PC-3 (cell line): ENCODE results near the gene PRICKLE2. TPM values are rescaled to one million over a fixed set of nuclear protein-coding genes. Genes with fewer than 3 reads are reported as not detected.

ENCODE experiments used
- ATAC-seq: fragments of 200-7000 bp; cut with Tn5 transposase; 2 replicates; pipeline ENCODE4 v1.9.1; 2020; ENCODE audit warnings: mild to moderate bottlenecking, moderate library complexity
- BruUV-seq: library from RNA; stranded (reverse); fragments of 400-500 nt; replicated peaks from 2 replicates; lab custom pipeline; 2021; lab: Mats Ljungman, UMichigan
- CTCF ChIA-PET: fragments of 300-600 bp; sonication (Branson Sonifier 250); formaldehyde crosslinking; loops from one replicate; lab custom pipeline; 2022; ENCODE audit warnings: antibody characterized with exemption; lab: Charles Lee
- POLR2A ChIA-PET: fragments of 300-600 bp; sonication (Branson Sonifier 250); formaldehyde crosslinking; loops from one replicate; lab custom pipeline; 2022; ENCODE audit warnings: antibody characterized with exemption; ENCODE audit not compliant: unreplicated experiment; lab: Charles Lee
- DNase-seq: peaks from one replicate; pipeline ENCODE4 v3.0.0-alpha.2; 2015
- H2AFZ ChIP-seq: fragments of 300-600 bp; sonication (generic); 2 replicates; pipeline ENCODE4 v1.6.0; 2016; ENCODE audit warnings: antibody characterized with exemption, low read length
- H3F3A ChIP-seq: fragments of 300-600 bp; sonication (generic); one replicate; pipeline ENCODE4 v1.6.0; 2017; ENCODE audit warnings: antibody characterized with exemption, low read length, control low read depth, mild to moderate bottlenecking; ENCODE audit not compliant: unreplicated experiment
- H3K27ac ChIP-seq: fragments of 300-600 bp; sonication (generic); 2 replicates; pipeline ENCODE4 v1.5.1; 2016; ENCODE audit warnings: mild to moderate bottlenecking, low read length
- H3K27me3 ChIP-seq: fragments of 300-600 bp; sonication (generic); 2 replicates; pipeline ENCODE4 v1.6.1; 2016; ENCODE audit warnings: low read length, mixed read lengths
- H3K36me3 ChIP-seq: fragments of 300-600 bp; sonication (generic); 2 replicates; pipeline ENCODE4 v1.6.1; 2016; ENCODE audit warnings: low read depth, mixed run types, low read length, mixed read lengths
- H3K4me1 ChIP-seq: fragments of 300-600 bp; sonication (generic); 2 replicates; pipeline ENCODE4 v1.5.1; 2016; ENCODE audit warnings: low read length; ENCODE audit not compliant: insufficient read depth
- H3K4me2 ChIP-seq: fragments of 300-600 bp; sonication (generic); 2 replicates; pipeline ENCODE4 v1.6.0; 2016; ENCODE audit warnings: low read length
- H3K4me3 ChIP-seq: fragments of 300-600 bp; sonication (generic); 2 replicates; pipeline ENCODE4 v1.5.1; 2016; ENCODE audit warnings: mild to moderate bottlenecking, low read length, mixed read lengths
- H3K79me2 ChIP-seq: fragments of 300-600 bp; sonication (generic); 2 replicates; pipeline ENCODE4 v1.6.1; 2017; ENCODE audit warnings: low read length, mixed read lengths
- H3K9ac ChIP-seq: fragments of 300-600 bp; sonication (generic); 2 replicates; pipeline ENCODE4 v1.6.0; 2016; ENCODE audit warnings: mild to moderate bottlenecking, low read length
- H3K9me2 ChIP-seq: fragments of 300-600 bp; sonication (generic); replicated peaks from 2 replicates; pipeline ENCODE4 v1.6.1; 2016; ENCODE audit warnings: mixed run types, low read length, mixed read lengths
- H3K9me3 ChIP-seq: fragments of 300-600 bp; sonication (generic); 2 replicates; pipeline ENCODE4 v1.6.1; 2016; ENCODE audit warnings: low read length, mixed read lengths
- H4K20me1 ChIP-seq: fragments of 300-600 bp; sonication (generic); 2 replicates; pipeline ENCODE4 v1.6.1; 2016; ENCODE audit warnings: low read length, mixed read lengths
- EZH2 ChIP-seq: fragments of 300-600 bp; sonication (generic); IDR thresholded peaks from one replicate; pipeline ENCODE4 v1.6.1; 2017; ENCODE audit warnings: antibody characterized with exemption, mild to moderate bottlenecking, low read length; ENCODE audit not compliant: unreplicated experiment
- EZH2phosphoT487 ChIP-seq: fragments of 300-600 bp; sonication (generic); IDR thresholded peaks from 2 replicates; pipeline ENCODE4 v1.6.1; 2018; ENCODE audit warnings: mild to moderate bottlenecking, antibody characterized with exemption, low read length, borderline replicate concordance
- intact Hi-C: fragments of 100-400 bp; cut with micrococcal nuclease; formaldehyde crosslinking; loops from 2 replicates; pipeline ENCODE4 v1.9.0; 2023
- total RNA-seq: library from RNA; depleted of rRNA; stranded (reverse); fragments of >200 nt; gene quantifications from 2 replicates; pipeline ENCODE4 v1.2.3, GENCODE V29; 2014
- TF ChIP-seq, protein P1 (sequence below): fragments of 300-600 bp; sonication (generic); conservative IDR thresholded peaks from 2 replicates; pipeline ENCODE4 v1.5.1; 2017; ENCODE audit warnings: antibody characterized with exemption, low read depth, mild to moderate bottlenecking, low read length

The PRICKLE2 gene
- total RNA-seq, 1 experiment from 2014 or later: 1.8 TPM

GRCh38 chr3:64082961-64083541, 142.2 kb downstream of the PRICKLE2 start:
- ATAC-seq (no peak), DNase-seq (no peak)
- Histone ChIP-seq H2AFZ (no peak overlapping the region), H3K27me3 (no peaks in the 10 kb centered on the region), H3K4me2 (no peak overlapping the region), H3K79me2 (no peaks in the 10 kb centered on the region), H3K27ac (no peak overlapping the region), H4K20me1 (no peaks in the 10 kb centered on the region), H3K9ac (no peak overlapping the region), H3K4me3 (no peak overlapping the region), H3F3A (no peaks in the 10 kb centered on the region), H3K9me3 (no peaks in the 10 kb centered on the region), H3K36me3 (no peaks in the 10 kb centered on the region), H3K9me2 (no peaks in the 10 kb centered on the region), H3K4me1 (peaks cover 18% of the 10 kb centered on the region)
- BruUV-seq: no TSS peak
- POLR2A ChIA-PET: no interaction called here
- TF ChIP-seq, protein P1, sequence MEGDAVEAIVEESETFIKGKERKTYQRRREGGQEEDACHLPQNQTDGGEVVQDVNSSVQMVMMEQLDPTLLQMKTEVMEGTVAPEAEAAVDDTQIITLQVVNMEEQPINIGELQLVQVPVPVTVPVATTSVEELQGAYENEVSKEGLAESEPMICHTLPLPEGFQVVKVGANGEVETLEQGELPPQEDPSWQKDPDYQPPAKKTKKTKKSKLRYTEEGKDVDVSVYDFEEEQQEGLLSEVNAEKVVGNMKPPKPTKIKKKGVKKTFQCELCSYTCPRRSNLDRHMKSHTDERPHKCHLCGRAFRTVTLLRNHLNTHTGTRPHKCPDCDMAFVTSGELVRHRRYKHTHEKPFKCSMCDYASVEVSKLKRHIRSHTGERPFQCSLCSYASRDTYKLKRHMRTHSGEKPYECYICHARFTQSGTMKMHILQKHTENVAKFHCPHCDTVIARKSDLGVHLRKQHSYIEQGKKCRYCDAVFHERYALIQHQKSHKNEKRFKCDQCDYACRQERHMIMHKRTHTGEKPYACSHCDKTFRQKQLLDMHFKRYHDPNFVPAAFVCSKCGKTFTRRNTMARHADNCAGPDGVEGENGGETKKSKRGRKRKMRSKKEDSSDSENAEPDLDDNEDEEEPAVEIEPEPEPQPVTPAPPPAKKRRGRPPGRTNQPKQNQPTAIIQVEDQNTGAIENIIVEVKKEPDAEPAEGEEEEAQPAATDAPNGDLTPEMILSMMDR: no peak
- no peak for TF ChIP-seq EZH2phosphoT487
- TF ChIP-seq EZH2: no peak
- CTCF ChIA-PET: no interaction called here
- intact Hi-C loops: no loop called here

DNA sequence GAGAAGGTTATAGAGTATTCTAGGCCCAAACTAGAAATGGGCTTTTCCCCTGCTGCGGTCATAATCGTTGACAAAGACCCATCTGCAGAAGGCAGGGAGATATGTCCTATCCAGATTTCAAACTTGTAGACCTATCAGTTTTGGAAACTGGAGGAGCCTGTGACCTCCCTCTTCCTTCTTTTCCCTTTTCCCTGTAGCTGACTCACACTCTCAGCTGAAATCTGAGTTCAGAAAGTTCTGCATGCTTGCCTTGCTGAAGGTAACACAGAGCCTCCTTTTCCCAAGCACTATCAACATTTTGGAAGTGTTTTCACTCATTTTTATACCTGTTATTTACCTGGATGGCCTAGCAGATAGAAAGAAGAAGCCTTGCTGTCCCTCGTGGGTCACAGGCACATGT, 142.9 kb downstream of the PRICKLE2 start:
- no peak for TF ChIP-seq EZH2phosphoT487
- TF ChIP-seq, protein P1: no peak
- TF ChIP-seq EZH2: no peak
- no peaks in the 10 kb centered on the region for H3K27me3 ChIP-seq
- ATAC-seq (no peak), DNase-seq (no peak)
- no peak overlapping the region for H3K4me3 ChIP-seq
- H4K20me1 ChIP-seq: no peaks in the 10 kb centered on the region
- H3K9me2 ChIP-seq: no peaks in the 10 kb centered on the region
- BruUV-seq: no TSS peak
- peaks cover 18% of the 10 kb centered on the region for H3K4me1 ChIP-seq
- no peak overlapping the region for H3K4me2 ChIP-seq
- no peaks in the 10 kb centered on the region for H3K36me3 ChIP-seq
- H3K9me3 ChIP-seq: no peaks in the 10 kb centered on the region
- no peak overlapping the region for H2AFZ ChIP-seq
- H3K79me2 ChIP-seq: no peaks in the 10 kb centered on the region
- no peak overlapping the region for H3K9ac ChIP-seq
- ChIA-PET CTCF (no interaction called here), POLR2A (no interaction called here)
- H3F3A ChIP-seq: no peaks in the 10 kb centered on the region
- intact Hi-C loops: no loop called here
- no peak overlapping the region for H3K27ac ChIP-seq

GRCh38 chr3:64081235-64081630, 144.0 kb downstream of the PRICKLE2 start:
- H3K36me3 ChIP-seq: no peaks in the 10 kb centered on the region
- H3K4me3 ChIP-seq: no peak overlapping the region
- ChIA-PET CTCF (no interaction called here), POLR2A (no interaction called here)
- H2AFZ ChIP-seq: no peak overlapping the region
- H4K20me1 ChIP-seq: no peaks in the 10 kb centered on the region
- no peak for TF ChIP-seq EZH2phosphoT487
- H3K79me2 ChIP-seq: no peaks in the 10 kb centered on the region
- peaks cover 18% of the 10 kb centered on the region for H3K4me1 ChIP-seq
- H3F3A ChIP-seq: no peaks in the 10 kb centered on the region
- intact Hi-C loops: no loop called here
- no peak for ATAC-seq
- no peak for DNase-seq
- no peak overlapping the region for H3K9ac ChIP-seq
- no peak overlapping the region for H3K27ac ChIP-seq
- H3K9me3 ChIP-seq: no peaks in the 10 kb centered on the region
- H3K27me3 ChIP-seq: no peaks in the 10 kb centered on the region
- H3K9me2 ChIP-seq: no peaks in the 10 kb centered on the region
- no peak overlapping the region for H3K4me2 ChIP-seq
- BruUV-seq: no TSS peak
